Measurements from ENCODE around the gene CUBN.

CUBN gene

GRCh38 chr10:17134282-17134681 lies 4.7 kb upstream of the CUBN start:
- TF ChIP-seq, protein P1, sequence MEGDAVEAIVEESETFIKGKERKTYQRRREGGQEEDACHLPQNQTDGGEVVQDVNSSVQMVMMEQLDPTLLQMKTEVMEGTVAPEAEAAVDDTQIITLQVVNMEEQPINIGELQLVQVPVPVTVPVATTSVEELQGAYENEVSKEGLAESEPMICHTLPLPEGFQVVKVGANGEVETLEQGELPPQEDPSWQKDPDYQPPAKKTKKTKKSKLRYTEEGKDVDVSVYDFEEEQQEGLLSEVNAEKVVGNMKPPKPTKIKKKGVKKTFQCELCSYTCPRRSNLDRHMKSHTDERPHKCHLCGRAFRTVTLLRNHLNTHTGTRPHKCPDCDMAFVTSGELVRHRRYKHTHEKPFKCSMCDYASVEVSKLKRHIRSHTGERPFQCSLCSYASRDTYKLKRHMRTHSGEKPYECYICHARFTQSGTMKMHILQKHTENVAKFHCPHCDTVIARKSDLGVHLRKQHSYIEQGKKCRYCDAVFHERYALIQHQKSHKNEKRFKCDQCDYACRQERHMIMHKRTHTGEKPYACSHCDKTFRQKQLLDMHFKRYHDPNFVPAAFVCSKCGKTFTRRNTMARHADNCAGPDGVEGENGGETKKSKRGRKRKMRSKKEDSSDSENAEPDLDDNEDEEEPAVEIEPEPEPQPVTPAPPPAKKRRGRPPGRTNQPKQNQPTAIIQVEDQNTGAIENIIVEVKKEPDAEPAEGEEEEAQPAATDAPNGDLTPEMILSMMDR (IDR thresholded peaks at IDR 0.05; ENCODE audit: insufficient read depth, low read length), result no peak
- no peak for TF ChIP-seq SPI1 (IDR thresholded peaks at IDR 0.05; ENCODE audit: borderline replicate concordance, low read depth)
- Histone ChIP-seq H3K27ac (replicated peaks) (no peak overlapping the region), H3K4me3 (replicated peaks; ENCODE audit: insufficient read depth, low read length) (no peak overlapping the region), H3K27me3 (ENCODE audit: insufficient read depth, poor library complexity, severe bottlenecking) (no peaks in the 10 kb centered on the region)
- no peak for DNase-seq (ENCODE audit: low read depth in 1 of 2, low spot score in 1 of 2)

DNA sequence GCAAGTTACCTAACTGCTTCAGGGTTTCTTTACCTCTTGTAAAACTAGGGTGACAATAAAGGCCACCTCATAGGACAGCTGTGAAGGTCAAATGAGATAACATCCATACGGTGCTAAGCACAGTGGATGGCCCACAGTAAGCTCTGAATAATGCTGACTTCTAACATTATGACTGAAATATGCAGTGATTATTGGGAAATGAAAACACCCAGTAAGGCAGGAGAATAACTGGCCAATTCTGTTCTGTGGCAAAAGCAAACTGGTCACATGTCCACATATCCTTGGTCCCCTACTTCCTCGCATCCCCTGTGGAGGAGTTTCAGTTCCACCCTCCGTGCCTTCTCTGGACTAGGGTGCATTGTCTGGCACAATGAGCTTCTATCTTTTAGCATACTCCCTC lies 1.4 kb downstream of the CUBN start:
- no peak for DNase-seq (ENCODE audit: low read depth in 1 of 2, low spot score in 1 of 2)
- TF ChIP-seq, protein P1 (IDR thresholded peaks at IDR 0.05; ENCODE audit: insufficient read depth, low read length), result no peak
- TF ChIP-seq REST (IDR thresholded peaks at IDR 0.05; ENCODE audit: insufficient replicate concordance, low read depth) (no peak), POLR2AphosphoS5 (IDR thresholded peaks at IDR 0.05; ENCODE audit: low read depth) (no peak), GABPA (IDR thresholded peaks at IDR 0.05; ENCODE audit: low read depth) (no peak), SPI1 (IDR thresholded peaks at IDR 0.05; ENCODE audit: borderline replicate concordance, low read depth) (no peak)
- no peak overlapping the region for H3K4me3 ChIP-seq (replicated peaks; ENCODE audit: insufficient read depth, low read length)
- no peak overlapping the region for H3K27ac ChIP-seq (replicated peaks)
- H3K27me3 ChIP-seq (ENCODE audit: insufficient read depth, poor library complexity, severe bottlenecking), result no peaks in the 10 kb centered on the region

DNA sequence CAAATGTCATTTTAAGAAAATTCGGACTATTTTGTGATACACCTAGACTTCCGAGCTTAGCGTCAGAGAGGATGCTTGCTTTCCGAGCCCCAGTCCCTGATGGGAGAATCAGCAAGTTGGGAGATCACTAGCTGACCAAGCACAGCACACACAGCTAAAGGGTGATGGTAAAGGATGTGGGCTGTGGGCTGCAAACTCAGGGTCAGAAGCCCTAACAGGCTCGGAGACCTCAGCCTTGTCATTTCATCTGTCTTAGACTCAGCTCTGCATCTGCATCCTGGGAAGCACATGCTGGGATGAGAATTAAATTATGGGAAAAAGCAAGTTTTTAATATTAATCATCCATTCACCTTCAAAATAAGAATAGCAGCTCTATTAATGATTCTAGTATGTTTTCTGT lies 3.3 kb downstream of the CUBN start:
- H3K27me3 ChIP-seq (ENCODE audit: insufficient read depth, poor library complexity, severe bottlenecking), result no peaks in the 10 kb centered on the region
- TF ChIP-seq SPI1 (IDR thresholded peaks at IDR 0.05; ENCODE audit: borderline replicate concordance, low read depth) (no peak), POLR2AphosphoS5 (IDR thresholded peaks at IDR 0.05; ENCODE audit: low read depth) (no peak), GABPA (IDR thresholded peaks at IDR 0.05; ENCODE audit: low read depth) (no peak), REST (IDR thresholded peaks at IDR 0.05; ENCODE audit: insufficient replicate concordance, low read depth) (no peak)
- TF ChIP-seq, protein P1 (IDR thresholded peaks at IDR 0.05; ENCODE audit: insufficient read depth, low read length), result no peak
- no peak overlapping the region for H3K27ac ChIP-seq (replicated peaks)
- DNase-seq (ENCODE audit: low read depth in 1 of 2, low spot score in 1 of 2), result no peak
- no peak overlapping the region for H3K4me3 ChIP-seq (replicated peaks; ENCODE audit: insufficient read depth, low read length)

DNA sequence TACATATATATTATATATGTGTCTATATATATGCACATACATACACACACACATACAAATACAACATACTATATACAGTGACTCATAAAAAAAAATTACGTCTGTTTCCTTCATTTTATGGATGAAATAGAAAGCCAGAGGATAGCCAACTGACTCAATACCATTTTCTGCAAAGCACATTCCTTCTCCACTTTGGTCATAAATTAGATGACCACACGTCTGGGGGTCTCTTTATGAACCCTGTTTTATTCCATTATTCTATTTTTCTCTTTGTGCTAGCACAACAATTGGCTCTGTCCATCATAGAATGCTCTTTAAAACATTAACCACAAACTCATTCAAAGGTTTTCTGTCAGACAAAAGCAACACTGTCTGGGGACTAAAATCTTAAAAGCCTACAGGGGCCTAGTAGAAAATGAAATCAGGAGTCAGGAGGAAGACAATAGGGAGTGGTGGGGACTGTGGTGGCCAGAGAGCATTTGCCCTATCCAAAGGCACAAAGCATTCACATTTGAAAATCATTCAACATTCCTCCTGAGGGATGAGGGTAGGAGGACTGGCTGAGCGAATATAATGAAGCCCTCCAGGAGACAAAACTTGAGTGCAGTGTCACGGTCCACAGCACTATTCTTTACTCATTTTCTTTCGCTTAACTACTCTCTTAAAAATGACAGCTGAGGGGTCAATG lies 4.3 kb downstream of the CUBN start:
- no peak overlapping the region for H3K27ac ChIP-seq (replicated peaks)
- no peaks in the 10 kb centered on the region for H3K27me3 ChIP-seq (ENCODE audit: insufficient read depth, poor library complexity, severe bottlenecking)
- no peak overlapping the region for H3K4me3 ChIP-seq (replicated peaks; ENCODE audit: insufficient read depth, low read length)
- no peak for DNase-seq (ENCODE audit: low read depth in 1 of 2, low spot score in 1 of 2)
- TF ChIP-seq, protein P1 (IDR thresholded peaks at IDR 0.05; ENCODE audit: insufficient read depth, low read length), result no peak
